Activated CD8-positive, alpha-beta memory T cell treated with anti-CD3 and anti-CD28 coated beads, Interleukin-2, amount 50 U/mL, for 24 hours (primary cell): ENCODE data around the gene MRPS5.
A peak's percentile ranks its signal among the peaks of the same experiment; 100 is the strongest.

Experiments used
- DNase-seq: peaks from one replicate; pipeline ENCODE4 v3.0.0-alpha.2; 2020; ENCODE audit errors: extremely low read depth

Gene MRPS5

GRCh38 chr2:95091885-95092555 is 29.6 kb downstream of the MRPS5 start:
- DNase-seq = no peak

GRCh38 chr2:95087379-95087778 is 34.2 kb downstream of the MRPS5 start:
- no peak for DNase-seq

- no peak for DNase-seq
These were observed 35.6 kb downstream of the MRPS5 start for GRCh38 chr2:95086017-95086416.

GRCh38 chr2:95082477-95082876 is 39.1 kb downstream of the MRPS5 start:
- no peak for DNase-seq

- no peak for DNase-seq
These were observed 42.4 kb downstream of the MRPS5 start for GRCh38 chr2:95079199-95079683.

- no peak for DNase-seq
These were observed 43.6 kb downstream of the MRPS5 start for GRCh38 chr2:95077861-95078603.

- no peak for DNase-seq
These were observed 44.1 kb downstream of the MRPS5 start for GRCh38 chr2:95077530-95077825.

GRCh38 chr2:95076705-95077529 is 44.7 kb downstream of the MRPS5 start:
- peak; percentile 67 for DNase-seq

- DNase-seq = no peak
These were observed 46.0 kb downstream of the MRPS5 start for GRCh38 chr2:95075440-95076132.

GRCh38 chr2:95074663-95075439 is 46.8 kb downstream of the MRPS5 start:
- DNase-seq = no peak

- no peak for DNase-seq
These were observed 47.5 kb downstream of the MRPS5 start for GRCh38 chr2:95073856-95074662.

GRCh38 chr2:95072424-95072823 is 49.2 kb downstream of the MRPS5 start:
- DNase-seq = no peak

GRCh38 chr2:95071856-95072255 is 49.8 kb downstream of the MRPS5 start:
- DNase-seq = no peak

GRCh38 chr2:95069465-95069864 is 52.1 kb downstream of the MRPS5 start:
- no peak for DNase-seq

GRCh38 chr2:95068256-95068655 is 53.4 kb downstream of the MRPS5 start:
- DNase-seq = no peak

GRCh38 chr2:95063086-95063958 is 58.3 kb downstream of the MRPS5 start:
- no peak for DNase-seq

- DNase-seq = no peak
These were observed 59.1 kb downstream of the MRPS5 start for GRCh38 chr2:95062242-95063085.

- no peak for DNase-seq
These were observed 59.9 kb downstream of the MRPS5 start for GRCh38 chr2:95061601-95062183.
